GM18951 (cell line): ENCODE measurements around the gene SLC50A1.

ENCODE experiments used
- POLR2A ChIP-seq: IDR thresholded peaks from 4 replicates; pipeline ENCODE4 v1.6.1; 2011; ENCODE audit warnings: mild to moderate bottlenecking; ENCODE audit not compliant: insufficient read length, insufficient read depth; ENCODE audit errors: extremely low read depth
- in situ Hi-C: fragments of 300-500 bp; cut with MboI; formaldehyde crosslinking; loops from one replicate; pipeline ENCODE4 v1.12.0; 2022; ENCODE audit warnings: low sequenced_read_pairs, mixed read lengths, inconsistent platforms; ENCODE audit not compliant: unreplicated experiment

Gene SLC50A1

DNA sequence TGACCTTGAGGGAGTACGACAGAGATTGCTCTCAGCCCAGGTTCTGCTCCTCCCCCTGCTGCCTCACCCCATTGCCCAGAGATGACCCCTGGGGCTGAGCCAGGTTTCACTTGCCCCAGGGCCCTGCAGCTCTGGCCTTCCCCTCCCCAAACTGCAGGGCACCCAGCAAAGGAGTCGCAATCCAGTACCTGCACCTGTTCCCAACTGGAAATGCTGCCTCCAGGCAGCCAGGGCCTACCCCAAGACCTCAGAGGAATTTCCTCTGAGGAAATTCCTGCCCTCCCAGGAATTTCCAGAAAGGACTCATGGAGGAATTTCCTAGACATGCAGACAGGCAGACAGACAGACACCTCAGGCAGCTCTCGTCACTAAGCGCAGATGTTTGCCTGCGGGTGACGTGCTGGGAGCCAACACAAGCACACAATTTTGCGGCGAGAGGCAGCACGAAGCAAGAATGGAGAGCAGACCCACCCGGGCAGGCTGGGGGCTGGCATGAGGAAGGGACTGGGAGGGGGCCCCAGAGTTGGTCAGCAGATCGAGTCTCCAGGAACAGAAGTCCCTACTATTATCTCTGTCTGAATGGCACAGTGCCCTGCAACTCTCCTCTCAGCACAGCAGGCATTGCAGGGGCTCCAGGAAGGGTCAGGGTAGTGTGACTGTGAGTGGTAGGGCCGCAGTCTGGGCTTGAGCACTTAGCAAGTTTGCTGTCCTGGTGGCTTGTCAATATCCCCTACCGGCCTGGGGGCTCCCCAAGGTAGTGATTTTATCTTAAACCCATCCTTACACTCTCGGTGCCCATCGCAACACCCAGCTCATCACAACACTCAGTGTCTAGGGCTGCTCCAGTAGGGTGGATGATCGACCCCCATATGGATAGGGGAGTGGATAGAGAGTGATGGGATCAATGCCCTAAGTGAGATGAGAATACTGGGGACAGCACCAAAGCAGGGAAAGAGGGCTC, 10.9 kb upstream of the SLC50A1 start:
- no peak for TF ChIP-seq POLR2A
- in situ Hi-C loops, result no loop called here

DNA sequence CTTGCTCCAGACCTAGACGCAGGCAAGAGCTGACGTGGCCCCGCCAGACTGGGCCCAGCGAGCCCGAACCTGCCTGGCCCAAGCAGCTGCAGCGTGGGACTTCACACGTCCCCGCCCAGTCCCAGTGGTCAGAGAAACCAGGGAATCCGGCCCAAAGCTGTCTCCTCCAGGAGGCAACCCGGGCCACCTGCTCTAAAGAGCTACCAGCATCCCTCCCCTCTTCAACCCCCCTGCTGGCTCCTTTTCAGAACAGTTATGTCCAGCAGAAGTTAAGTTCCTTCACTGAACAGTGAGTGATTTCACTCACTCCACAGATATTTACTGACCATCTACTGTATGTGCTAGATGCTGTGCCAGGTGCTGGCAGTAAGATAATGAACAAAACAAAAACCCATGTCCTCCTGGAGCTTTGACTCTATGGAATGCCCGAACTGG, 10.1 kb upstream of the SLC50A1 start:
- in situ Hi-C loops, result no loop called here
- no peak for TF ChIP-seq POLR2A

DNA sequence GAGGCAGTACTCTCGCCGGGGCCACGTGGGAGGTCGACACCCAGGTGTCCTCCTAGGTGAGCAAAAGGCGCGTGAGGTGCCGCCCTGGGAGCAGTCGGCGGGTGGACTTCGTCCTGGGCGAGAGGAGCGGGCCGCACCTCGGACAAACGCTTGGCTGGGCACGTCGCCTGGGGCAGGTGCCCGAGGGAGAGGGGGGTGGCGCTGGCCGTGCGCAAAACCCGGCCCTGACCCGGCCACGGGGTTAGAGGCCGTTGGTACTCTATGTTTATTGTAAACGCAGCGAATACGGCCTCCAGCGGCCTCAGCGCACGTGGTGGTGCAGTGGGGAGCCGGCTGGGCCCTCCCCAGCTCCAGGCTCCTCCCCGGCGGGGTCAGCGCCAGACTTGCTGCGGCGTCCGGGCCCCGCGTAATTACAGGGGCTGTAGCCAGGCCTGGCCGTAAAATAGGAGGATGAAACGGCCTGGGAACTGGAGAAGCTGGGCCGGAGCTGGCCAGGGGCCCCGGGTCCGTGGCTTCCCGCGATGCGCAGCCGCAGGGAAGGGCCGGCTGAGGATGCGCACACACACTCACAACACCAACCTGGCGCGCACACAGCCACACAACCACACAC, 9.6 kb upstream of the SLC50A1 start:
- no peak for TF ChIP-seq POLR2A
- in situ Hi-C loops, result no loop called here

DNA sequence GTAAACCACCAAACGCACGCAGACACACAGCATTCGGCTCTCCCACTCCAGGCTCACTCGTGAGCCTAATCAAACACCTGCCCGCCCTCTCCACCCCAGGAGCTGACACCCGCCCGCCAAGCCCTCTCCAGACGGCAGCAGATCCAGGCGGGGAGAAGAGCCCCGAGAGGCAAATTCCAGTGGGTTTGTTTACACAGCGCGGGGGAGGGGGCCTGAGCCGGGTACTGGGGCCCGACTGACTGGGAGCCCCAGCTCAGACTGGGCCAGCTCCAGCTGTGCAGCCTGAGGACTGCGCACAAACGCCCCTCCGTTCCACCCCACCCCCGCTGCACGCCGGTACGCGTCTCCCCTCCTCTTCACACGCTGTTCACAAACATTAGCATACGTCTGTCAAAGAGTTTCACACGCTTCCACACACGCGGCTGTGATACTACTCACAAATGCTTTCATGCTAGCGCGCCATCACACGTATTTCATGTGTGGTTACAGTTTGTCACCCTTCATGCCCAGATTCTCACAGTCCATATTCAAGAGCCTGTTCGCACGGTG, 9.0 kb upstream of the SLC50A1 start:
- no peak for TF ChIP-seq POLR2A
- in situ Hi-C loops, result no loop called here

DNA sequence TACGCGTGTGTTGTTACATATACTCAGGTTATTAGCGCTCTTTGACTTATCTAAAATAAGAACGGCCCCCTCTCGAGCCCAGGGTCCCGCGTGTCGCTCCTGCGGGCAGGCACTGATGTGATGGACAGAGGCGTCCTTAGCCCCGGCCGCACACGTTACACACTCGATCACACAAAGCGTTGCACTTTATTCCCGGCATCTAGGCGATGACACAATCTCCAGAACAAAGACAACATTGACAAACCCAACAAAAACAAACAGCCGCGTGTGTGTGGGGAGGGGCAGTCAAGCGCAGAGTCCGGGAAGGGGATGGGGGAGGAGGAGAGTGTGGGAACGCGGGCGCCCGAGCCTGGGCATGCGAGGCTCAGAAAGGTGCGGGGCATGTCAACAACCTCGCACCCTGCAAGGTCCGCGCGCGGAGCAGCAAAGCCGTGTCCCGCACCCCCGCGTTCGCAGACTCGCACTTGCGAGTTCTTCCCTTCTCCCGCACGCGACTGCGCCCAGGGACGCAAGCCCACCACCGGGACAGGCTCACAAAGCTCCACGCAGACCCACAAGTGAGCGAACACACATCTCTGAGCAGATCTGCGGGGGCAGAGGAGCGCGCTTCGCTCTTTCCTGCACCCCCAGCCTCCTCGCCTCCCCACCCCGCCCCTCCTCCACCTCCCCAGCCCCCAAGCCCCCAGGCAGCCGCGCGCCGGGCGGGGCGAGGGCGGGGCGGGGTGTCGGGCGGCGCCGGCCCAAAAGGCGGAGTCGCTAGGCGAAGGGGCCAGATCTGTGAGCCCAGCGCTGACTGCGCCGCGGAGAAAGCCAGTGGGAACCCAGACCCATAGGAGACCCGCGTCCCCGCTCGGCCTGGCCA, 8.3 kb upstream of the SLC50A1 start, which contains the start of gene EFNA1:
Gene EFNA1, plus strand, starts transcription at position 772 of the 862 bp plus-strand sequence. CDS start 102 bp downstream, outside the sequence.
- peak; percentile 13 for TF ChIP-seq POLR2A
- in situ Hi-C loops, result no loop called here

DNA sequence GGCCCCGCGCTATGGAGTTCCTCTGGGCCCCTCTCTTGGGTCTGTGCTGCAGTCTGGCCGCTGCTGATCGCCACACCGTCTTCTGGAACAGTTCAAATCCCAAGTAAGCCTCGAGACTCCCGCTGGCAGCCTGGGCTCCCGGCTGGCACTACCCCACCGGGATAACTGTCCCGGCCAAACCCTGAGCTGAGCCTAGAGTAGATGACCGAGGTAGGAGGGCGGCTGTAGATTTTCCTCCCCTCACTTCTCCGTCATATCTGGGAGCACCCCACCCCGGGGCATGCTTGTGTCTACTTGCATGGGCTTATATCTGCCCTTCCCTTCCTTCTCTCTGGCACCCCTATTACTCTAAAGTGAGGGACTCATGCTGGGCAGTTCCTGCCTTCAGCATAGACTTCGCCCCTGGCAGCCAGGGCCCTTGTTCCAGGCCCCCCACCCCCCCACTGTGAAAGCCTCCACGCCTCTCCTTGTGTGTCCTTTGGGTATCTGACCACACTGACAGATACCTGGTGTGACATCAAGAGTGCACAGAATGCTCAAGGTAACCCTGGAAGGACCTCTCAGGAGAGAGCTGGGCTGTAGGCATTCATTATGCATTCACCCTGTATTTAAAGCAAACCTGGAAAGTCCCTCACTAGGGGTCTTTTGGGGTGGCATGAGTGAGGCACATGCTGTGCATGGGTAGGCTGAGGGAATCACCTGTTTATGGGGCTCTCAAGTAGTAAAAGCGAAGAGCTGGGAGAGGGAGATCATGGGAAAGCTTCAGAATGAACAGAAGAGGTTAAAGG, 7.5 kb upstream of the SLC50A1 start:
- no peak for TF ChIP-seq POLR2A
- in situ Hi-C loops, result no loop called here

DNA sequence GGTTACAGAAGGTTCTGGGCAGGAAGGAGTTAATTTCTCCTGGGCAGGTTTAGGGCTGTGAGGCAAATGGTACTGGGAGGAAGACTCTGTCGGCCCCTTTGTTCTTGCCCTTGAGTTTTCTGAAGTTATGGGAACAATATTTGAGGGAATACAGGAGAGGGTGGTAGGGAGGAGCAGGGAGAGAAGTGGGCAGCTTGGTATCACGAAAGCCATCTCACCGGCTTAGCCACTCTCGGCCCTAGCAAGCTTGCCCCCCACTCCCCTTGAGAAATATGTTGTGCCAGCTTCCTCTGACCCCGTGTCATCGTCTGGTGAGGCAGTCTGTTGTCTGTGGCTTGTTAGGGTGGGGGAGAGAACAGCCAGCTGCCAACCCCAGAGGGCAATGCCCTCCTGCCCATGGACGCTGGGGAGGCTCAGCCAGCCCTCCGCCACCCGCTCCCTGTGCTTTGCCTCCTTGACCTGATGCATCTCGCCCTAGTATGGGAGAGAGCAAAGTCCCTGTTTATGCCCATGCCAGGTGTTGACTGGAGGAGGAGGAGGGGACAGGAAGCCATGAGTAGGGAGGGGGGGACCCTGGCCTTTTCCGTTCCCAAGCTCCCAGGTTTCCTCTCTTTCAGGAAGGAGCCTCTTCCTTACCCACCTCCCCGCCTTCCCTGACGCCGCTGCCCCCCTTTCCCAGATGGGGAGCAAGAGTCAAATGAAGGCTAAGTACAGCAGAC, 6.7 kb upstream of the SLC50A1 start:
- in situ Hi-C loops, result no loop called here
- no peak for TF ChIP-seq POLR2A

DNA sequence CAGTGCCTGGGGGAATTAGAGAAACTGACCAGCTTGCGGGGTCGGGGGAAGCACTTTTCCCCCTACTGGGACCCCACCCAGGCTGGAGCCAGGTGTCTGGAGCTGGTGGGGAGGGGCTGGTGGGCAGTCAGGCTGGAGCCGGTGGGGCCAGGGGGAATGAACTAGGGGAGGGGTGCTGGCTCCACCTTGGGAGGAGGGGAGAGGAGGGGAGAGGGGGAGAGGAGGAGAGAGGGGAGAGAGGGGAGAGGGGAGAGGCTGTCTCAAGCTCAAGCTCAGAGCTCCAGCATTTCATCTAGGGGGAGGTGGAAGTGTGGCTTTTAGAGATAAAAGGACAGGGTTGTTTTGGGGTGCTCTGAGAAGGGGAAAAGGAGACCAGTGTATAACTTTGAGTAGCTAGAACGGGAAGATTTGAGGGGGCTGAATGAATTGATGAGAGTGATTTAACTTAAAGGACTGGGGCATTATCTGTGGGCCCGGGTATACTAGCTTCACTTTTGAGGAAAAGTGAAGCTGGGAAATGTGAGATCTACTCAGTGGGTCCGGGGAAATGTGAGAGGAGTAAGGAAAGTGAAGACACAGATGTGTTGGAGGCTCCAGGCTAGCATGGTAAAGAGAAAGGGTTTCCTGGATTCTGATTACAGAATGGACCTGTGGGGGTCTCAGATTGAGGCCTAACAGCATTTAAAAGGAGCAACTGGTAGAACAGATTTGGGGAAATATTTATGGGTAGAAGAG, 5.2 kb upstream of the SLC50A1 start:
- in situ Hi-C loops, result no loop called here

DNA sequence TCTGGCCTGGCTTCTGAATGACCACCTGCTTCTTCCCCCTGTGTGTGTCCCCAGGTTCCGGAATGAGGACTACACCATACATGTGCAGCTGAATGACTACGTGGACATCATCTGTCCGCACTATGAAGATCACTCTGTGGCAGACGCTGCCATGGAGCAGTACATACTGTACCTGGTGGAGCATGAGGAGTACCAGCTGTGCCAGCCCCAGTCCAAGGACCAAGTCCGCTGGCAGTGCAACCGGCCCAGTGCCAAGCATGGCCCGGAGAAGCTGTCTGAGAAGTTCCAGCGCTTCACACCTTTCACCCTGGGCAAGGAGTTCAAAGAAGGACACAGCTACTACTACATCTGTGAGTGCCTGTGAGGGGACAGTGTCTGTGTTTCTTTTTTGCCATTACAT, 4.4 kb upstream of the SLC50A1 start:
- in situ Hi-C loops, result no loop called here
- no peak for TF ChIP-seq POLR2A

More for the DNA sequence above, 5.2 kb upstream of the SLC50A1 start:
- TF ChIP-seq POLR2A, result no peak

DNA sequence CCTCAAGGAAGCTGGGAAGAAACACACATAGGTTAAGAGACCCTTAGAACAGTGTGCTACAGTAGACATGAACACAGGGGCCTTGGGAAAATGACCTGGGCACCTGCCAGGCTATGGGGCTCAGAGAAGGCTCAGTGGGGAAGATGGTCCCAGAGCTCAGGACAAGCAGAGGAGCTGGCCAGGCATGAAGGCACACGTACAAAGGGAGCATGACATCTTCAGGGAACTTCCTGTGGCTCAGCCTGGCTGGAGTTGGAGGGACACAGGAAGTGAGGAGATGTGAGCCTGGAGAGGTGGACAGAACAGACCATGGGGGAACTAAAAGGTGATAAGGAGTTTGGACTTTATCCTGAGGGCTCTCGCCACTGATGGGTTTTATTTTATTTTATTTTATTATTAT, 3.8 kb upstream of the SLC50A1 start:
- no peak for TF ChIP-seq POLR2A
- in situ Hi-C loops, result no loop called here

DNA sequence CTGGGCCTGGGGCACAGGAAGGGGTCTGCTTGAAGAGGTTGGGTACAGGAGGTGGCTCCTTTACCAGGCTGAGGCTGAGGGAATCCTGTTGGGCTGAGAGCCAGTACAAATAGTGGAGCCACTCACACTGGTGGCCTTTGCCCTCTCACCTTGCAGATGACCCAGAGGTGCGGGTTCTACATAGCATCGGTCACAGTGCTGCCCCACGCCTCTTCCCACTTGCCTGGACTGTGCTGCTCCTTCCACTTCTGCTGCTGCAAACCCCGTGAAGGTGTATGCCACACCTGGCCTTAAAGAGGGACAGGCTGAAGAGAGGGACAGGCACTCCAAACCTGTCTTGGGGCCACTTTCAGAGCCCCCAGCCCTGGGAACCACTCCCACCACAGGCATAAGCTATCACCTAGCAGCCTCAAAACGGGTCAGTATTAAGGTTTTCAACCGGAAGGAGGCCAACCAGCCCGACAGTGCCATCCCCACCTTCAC, 1.8 kb upstream of the SLC50A1 start:
- no peak for TF ChIP-seq POLR2A
- in situ Hi-C loops, result no loop called here

DNA sequence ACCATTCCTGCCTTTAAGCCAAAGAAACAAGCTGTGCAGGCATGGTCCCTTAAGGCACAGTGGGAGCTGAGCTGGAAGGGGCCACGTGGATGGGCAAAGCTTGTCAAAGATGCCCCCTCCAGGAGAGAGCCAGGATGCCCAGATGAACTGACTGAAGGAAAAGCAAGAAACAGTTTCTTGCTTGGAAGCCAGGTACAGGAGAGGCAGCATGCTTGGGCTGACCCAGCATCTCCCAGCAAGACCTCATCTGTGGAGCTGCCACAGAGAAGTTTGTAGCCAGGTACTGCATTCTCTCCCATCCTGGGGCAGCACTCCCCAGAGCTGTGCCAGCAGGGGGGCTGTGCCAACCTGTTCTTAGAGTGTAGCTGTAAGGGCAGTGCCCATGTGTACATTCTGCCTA, 1.3 kb upstream of the SLC50A1 start:
- TF ChIP-seq POLR2A, result no peak
- in situ Hi-C loops, result no loop called here
